Inferior parietal cortex (tissue), 1 donor: Measurements from ENCODE around the gene VPS13A.
A peak's percentile ranks its signal among the peaks of the same experiment; 100 is the strongest.
"Not testable (repeated sequence)": the region's sequence is repeated elsewhere in the genome, so short reads cannot be mapped to it uniquely, and the experiment has no call there.

Experiments
- DNase-seq: peaks from one replicate; pipeline ENCODE4 v3.0.0-alpha.2; 2016; ENCODE audit errors: extremely low spot score

VPS13A gene

DNA sequence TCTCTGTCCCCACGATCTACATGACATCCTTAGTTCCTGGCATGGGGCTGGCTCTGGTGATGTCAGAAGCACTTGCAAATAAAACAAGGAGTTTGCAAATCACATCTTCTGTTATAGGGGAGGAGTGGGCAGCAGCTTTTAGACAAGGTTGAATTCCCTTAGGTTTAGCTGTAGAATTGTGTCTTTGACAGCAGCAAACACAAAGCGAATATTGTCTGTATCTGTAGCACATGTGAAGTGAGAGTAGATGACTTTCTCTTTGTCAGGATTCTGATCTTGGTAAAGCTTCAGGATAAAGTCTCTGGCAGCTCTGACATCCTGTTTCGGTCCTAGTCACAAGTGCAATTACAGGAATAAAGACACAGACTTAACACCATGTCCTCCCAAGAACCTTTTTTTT, 246.5 kb downstream of the VPS13A start:
- no peak for DNase-seq

DNA sequence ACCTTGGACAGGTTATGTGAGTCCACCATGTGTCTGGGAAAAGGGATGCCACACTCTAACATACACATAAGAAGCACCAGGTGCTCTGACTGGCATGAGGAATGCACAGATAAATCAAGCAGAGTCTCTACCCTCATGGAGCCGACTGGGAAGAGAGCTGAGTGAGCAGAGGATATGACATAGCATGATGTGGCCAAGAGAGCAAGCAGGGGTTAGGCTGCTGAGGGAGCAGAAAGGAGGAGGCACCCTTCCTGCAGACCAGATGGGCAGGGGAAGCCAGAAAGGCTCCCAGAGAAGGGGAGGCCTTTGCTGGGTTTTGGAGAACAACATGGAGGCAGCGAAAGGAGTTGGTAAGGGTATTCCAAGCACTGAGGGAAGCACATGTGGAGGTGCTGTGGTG, 247.7 kb downstream of the VPS13A start:
- DNase-seq = no peak

DNA sequence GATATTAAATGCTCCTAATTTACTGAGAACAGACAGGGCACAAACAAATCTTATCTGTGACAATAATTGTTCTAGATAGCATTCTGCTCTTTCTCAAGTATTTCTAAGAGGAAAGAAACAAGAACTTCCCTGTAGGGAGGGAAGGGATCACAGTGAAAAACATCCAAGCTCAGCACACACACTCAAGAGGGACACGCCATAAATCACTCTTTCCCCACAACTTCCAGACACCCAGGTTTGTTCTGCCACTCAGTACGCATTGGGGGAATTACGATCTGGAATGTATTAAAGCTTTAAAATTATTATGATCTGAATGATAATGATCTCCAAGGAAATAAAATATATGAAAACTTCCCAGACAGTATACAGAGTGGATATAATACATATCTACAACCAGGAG, 249.4 kb downstream of the VPS13A start:
- DNase-seq = no peak

DNA sequence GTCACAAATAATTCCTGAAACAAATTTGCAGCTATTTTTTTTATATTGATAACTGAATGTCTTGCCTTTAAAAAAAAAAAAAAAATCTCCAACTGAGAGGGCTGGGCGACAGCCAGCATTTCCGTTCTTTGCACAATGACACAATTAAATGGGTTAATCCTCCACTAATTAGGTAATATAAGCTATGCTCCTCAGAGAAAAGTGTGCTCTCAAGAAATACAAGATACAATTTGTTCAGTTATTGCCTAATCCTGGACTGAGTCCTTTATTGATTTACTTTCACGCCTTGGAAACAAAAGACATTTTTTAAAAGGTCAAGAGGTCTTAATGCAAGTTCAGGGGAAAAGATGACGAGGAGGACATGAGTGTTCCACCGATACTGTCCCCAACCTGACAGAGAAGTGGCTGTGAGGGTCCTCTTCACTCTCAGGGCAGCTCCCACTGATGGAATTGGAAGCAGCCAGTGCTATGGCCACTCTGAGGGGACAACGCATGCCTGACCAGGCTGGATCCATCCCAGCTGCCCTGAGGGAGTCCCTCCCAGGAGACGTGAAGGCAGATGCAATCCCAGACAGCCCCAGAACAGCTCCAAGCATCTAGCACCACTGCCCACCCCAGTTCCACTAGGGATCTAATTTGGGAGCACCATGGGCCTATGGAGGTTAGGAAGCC, 250.1 kb downstream of the VPS13A start:
- DNase-seq = no peak

DNA sequence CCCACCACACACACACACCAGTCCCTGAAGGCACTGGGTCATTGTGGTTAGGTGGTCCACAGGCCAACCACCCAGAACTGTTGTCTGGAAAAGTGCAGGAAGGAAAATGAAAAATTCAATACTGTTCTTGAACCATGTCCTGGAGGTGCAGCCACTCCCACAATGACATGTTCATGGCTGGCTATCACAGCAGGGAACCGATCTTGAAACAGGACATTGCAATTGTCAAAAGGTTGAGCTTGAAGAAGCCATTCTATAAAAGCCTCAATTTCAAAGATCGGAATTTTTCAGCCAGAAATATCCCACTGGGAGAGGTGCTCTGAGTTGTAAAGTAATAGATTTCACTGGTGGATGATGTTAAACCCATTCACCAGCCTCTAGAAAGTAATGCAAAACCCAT, 252.6 kb downstream of the VPS13A start:
- no peak for DNase-seq

DNA sequence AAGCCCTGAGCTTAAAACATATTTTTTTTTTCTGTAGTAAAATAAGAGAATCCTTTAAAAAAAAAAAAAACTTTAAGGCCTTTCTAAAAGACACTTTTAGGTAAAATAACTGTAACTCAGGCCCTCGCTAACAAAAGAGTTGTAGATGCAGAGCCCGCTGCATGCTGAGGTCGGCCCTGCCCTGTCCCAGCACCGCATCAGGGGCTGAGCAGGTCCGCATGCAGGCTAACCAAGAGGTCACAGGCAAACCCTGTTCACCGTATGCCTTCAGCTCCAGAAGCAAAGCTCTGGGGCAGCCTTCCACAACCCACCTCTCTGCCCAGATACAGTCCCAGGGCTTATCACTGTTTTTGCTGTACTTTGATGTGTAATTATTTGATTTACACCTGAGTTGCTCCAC, 254.7 kb downstream of the VPS13A start:
- DNase-seq = no peak

DNA sequence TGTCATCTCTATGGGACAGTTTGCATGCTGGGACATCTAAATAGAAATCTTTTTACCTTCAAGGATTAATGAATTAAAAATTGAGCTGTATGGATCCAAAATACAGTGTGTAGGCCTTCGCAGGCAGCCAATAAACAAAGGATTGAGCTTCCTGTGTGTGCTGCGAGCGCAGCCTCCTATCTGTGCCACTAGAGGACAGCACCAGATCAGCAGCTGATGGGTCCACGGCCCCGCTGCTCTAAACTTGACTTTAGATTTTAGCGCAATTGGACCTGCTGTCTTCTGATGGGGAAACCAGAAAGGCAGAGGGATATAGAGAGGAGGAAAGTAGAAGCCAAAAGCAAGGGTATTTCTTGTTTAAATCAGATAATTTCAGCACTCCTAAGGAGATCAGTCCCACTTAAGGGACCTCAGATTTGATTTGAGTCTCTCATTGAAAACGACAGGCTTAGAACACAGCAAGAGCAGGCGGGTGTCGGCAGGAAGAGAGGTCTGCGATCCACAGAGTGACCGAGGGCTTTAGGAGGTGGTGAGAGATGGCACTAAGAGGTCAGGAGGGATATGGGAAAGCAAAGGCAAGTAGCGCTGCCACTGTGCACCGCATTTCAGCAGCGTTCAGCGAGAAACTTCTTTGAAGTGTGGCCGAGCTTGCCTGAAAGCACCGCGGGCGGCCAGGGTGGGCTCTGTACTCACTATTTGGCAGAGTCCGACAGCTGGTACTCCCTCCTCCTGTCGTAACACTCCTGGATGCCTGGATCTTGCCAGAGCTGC, 256.5 kb downstream of the VPS13A start:
- peak; percentile 77 for DNase-seq

DNA sequence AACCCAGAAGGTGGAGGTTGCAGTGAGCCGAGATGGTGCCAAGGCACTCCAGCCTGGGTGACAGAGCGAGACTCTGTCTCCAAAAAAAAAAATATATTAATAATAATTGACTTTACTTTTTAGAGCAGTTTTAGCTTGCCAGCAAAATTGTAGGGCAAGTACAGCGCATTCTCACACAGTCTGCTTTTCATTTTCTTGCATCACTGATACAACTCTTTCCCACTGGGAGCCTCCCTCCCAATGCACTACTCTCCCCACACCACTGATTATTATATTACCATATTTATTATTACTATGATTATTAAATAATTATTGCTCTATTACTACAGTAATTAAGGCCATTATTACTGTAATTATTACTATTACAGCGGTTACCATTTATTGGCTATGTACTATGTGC, 257.9 kb downstream of the VPS13A start:
- DNase-seq = no peak

DNA sequence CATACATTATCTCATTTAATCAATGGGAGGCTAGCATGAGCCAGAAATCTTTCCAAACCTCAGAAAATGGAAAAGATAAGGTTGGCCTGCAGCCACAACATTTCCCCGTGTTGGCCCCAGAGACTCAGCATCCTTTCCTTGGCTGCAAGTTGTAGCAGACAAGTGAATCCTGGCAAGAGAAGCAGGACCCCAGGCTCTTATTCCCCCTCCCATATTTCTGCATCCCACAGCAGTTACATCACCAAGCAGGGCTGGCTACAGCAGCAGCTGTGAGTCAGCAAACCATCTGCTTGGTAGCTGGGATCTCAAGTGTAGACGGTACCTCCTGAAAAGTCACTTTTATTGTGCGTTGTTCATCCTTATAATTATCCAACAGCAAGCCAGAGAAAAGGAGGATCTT, 258.4 kb downstream of the VPS13A start:
- no peak for DNase-seq

DNA sequence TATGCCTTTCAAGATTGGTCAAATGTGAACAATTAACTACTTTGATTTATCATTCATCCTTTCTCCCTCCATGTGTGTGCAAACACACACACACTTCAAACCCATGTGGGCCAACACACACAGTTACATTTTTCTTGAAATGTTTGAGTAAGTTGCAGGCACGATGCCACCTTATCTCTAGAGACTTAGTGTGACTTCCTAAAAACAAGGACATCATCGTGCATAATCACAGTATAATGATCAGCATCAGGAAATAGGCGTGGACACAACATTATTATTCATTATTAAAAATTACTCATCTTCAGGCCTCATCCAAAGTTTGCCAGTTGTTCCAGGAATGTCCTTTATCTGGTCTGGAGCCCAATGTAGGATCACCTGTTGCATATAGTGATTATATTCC, 261.3 kb downstream of the VPS13A start:
- DNase-seq = no peak

DNA sequence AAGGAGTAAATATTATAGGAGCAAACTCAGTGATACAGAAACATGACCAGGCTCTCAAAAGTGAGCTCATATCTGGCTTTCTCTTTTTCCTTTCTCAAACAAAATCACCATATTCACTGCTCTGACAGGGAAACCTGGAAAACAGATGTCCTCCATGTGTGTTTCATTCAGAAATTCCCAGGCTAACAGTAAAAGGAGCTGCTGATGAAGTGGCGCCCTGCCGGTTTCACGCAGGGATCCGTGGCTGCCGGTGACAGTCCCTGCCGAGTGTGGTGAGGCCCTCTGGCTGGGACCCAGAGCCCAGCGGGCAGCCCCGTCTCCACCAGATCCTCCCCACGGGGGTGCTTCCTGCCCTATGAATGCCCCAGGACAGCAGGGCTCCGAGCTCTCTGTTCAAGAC, 262.7 kb downstream of the VPS13A start:
- no peak for DNase-seq

DNA sequence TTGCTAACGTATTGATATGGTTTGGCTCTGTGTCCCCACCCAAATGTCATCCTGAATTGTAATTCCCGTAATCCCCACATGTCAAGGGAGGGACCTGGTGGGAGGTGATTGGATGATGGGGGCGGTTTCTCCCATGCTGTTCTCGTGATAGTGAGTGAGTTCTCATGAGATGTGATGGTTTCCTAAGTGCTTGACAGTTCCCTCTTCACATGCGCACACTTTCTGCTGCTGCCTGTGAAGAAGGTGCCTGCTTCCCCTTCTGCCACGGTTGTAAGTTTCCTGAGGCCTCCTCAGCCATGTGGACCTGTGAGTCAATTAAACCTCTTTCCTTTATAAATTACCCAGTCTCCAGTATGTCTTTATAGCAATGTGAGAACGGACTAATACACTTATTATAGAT, 263.8 kb downstream of the VPS13A start:
- not testable (repeated sequence) for DNase-seq

DNA sequence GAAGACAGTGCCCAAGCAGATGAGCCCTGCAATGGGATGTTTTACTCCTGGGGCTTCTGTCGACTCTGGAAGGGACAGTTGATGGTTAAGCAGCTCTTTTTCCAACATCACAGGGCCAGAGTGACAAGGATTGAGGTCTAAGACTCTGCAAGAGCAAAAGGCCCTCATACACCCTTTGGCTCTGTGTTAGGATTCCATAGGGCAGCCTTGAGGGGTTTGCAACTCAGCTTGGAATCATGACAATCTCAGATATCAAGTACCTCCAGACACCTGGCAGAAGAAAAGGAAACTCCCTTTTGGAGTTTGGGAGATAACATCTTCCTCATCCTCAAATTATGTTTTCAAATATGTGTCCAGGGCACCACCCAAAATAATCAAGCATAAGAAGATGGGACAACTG, 265.1 kb downstream of the VPS13A start:
- no peak for DNase-seq

DNA sequence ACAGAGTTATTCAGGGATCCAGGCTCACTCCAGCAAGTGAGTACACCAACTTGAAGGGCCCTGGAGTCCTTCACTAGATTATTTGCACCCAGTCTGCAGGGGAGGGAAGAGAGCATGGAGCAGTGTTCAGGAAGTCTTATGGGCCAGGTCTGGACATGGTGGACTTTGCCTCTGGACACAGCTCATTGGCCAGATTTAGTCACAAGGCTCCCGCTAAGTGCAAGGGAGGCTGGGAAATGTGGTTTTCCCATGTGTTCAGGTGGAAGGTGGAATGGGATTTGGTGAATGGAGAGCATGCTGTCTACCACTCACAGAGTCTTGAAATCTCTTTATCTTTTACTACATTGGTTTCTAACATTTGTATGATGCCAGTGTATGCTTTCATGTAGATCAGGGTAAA, 270.3 kb downstream of the VPS13A start:
- DNase-seq = no peak

DNA sequence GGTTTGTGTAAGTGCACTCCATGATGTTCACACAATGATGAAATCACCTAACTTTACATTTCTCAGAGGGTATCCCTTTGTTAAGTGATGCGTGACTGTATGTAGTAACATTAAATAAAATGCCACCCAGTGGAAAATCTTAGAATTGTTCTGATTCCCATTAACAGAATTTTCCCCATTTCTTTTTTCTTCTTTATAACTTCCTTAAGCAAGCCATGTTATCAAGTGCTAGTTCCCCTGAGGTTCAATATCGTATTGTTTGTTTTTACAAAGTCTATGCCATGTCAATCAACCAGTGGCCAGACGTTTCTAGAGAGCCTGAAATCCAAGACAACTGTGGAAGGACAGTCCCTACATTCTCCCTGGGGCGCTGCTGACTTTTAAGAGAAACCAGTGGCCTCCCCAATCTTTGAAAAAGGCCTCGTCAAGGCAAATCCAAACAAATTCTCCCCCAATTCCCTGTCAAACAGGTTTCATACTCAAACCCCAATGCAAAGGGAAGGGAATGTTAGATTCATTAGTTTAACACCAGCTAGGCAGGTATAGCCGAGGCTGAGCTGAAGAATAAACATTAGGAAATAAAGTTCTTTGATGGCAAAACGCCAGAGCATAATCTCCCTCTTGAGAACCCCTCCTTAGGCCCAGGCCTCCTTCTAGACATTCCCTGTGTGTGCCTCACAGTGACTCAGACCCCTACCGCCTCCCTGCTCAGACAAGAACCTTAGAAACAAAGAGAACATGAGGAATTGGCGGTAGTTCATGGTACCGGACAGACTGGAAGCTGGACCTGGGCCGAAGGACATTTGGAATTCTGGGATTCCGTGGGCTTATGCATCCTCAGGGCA, 272.1 kb downstream of the VPS13A start:
- DNase-seq = no peak

DNA sequence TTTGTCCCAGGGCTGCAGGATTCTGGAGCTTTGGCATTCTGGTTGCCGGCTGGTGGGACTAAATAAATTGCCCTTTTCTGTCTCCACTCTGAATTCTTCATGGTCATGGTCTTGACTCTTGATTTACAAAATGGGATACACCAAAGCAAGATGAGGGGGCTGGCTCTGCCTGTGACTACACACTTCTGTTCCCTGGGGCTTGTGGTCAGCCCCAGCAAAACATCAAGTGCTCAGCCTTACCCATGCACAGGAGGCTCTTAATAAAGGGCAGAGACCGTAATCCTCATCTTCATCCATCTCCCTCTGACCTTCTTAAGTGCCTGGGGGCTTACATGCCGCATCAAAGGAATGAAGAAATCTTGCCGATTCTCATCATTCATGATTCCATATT, 272.7 kb downstream of the VPS13A start:
- no peak for DNase-seq

DNA sequence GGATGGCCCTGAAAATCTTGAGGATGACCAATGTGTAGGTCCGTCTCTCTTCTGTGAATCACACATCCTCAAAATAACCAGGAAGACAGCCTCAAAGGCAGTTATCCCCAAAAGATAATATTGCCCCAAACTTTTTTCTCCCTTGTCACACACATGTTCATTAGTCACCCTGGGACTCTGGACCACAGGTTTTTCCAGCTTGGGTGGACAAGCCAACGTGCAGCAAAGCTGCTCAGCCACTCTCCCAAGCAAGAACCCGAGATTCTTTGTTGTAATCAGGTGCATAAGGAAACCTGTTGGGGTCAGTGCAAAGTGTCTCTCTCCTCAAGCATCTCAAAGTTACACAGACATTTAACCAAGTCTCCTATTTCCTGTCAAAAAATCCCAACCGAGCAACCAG, 274.2 kb downstream of the VPS13A start:
- no peak for DNase-seq

DNA sequence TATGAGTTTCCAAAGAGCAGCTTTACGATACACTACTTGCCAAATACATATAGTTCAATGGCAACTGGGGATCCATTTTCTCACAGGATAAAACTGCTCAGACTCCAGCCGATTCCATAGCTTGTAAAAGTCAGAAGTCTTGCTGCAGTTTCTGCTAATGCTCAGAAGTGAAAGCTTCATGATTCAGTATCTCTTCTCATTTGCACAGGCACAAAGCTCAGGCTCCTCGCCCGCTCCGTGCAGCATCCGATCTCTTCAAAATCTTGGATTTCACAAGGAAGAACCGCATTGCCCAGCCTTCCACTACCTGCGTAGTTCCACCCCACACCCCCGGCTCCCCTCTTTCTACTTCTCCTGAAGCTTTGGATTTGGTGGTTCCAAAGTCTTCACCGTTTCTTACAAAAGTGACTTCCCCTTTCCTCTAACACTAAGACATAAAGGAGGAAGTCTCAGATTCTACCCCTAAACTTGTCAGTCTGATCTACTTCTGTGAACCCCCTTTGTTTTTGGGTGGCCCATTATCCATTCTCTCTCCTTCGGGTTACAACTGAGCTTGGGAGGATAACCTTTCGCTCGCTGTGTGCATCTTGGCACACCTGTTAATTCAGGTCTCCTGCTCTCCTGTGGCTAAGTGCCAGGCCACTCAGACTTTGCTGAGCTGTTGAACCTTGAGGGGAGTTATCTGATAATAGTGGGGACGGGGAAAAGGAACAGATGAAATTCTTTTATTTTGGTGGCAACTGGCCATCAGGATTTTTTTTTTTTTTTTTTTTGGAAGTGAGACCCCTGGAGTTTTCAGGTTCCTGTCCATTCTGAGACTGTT, 276.7 kb downstream of the VPS13A start:
- DNase-seq = no peak

DNA sequence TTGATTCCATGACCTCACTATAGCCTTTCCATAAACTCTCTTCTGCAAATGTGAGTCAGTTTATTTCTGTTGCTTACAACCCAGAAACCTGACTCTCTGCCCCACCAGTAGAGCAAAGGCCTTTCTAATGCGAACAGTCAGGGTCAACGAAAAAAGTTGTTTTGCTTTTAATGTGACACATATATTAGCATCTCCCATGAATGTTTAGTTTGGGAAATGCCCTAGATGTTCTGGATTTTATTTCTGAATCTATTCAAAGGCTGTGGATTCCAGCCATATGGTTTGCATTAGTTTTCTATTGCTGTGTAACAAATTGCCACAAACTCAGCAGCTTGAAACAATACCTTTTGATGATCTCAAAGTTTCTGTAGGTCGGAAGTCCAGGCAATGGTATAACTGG, 277.3 kb downstream of the VPS13A start:
- DNase-seq = no peak

DNA sequence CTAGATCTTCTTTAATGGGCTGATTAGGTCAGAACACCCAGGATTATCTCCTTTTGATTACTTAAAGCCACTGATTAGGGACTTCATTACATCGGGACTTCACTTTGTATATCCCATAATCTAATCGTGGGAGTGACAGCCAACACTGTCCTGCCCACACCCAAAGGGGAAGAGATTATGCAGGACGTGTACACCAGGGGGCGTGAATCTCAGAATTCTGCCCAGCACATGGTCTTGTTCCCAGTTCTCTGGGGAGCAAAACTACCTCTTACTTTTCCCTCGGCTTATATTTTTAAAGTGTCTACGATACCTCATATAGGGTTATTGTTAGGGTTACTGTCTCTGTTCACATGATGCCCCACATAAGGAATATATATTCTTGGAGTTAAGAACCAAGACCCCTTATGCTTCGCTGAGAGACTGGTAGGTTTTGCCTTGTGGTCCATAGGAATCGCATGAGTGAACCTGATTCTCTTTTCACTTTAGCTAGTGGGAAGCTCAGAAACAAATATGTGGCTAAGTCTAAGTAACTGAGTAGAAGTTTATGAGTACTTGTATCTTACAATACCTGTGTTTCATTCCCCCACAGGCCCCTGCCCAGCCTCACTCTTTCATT, 278.1 kb downstream of the VPS13A start:
- no peak for DNase-seq

DNA sequence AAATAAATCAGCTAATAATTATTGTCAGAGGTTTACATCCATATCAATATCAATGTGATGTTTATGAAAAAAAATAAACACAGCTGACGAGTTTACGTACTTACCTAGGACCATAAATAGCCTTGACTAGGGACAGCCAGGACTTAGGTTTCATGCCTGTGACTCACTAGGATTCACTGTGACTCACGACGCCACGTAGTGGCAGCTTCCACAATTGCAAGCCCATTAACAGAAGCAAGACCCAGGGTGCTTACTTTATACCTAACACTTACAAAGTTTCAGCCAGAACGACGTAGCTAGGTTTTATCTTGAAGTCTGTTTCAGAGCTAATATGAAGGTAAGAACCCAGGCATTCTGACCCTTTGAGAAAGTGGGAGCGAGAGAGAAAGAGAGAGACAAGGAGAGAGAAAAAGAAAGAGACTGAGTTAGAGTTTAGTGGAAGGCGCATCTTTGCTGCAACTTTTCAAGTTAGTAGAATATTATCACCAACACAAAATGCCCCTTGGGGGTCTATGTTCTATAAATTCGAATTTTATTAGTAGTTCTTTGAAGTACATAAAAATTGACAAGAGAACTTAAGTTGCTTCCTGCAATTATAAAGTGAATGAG, 279.6 kb downstream of the VPS13A start:
- DNase-seq = peak; percentile 95
